ENCODE measurements around the gene ZC3H14.

The ZC3H14 gene

GRCh38 chr14:88613552-88614010 lies 50.7 kb downstream of the ZC3H14 start:
- peak; percentile 9 for DNase-seq

DNA sequence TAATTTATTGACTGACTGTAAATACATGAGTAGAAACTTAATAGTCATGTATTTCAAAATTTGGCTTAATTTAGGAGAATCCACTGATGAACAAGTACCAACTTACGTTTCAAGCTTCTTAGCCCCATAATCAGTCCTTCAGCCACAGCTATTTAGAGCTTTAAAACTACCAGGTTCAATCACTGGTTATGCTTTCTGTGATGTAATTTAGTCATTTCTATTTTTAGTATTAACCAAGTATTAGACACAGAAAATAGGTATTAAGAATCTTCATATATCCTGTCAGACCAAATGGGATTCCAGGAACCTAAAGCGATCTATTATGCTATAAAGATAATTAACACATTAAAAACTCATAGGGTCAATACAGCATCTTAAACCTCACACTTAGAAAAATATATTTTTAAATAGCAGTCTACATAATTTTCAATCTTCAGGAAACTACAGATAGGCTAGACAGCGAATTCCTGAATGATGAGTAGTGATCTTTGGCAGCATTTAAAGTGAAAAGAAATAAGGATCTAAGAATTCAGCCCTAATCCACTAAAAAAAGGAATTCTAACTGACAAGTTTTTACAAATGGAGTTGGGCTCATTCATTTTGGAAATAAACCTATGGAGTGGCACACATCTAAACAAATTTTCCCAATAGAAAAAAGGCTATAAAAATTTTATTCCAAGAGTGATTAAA lies 51.5 kb downstream of the ZC3H14 start:
- DNase-seq = no peak

GRCh38 chr14:88616697-88617096 lies 53.9 kb downstream of the ZC3H14 start:
- DNase-seq = no peak

DNA sequence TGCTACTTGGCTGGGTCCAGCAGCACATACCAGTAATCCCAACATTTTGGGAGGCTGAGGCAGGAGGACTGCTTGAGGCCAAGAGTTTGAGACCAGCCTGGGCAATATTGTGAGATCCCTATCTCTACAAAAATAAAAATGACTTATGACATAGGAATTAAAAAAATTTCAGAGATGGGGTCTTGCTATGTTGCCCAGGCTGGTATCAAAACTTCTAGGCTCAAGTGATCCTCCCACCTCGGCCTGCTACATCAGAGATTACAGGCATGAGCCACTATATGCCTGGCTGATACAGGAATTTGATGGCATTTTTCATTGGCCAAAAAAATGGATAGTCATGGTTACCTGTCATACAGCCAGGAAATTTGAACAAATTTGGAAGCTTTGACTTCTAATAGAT lies 54.6 kb downstream of the ZC3H14 start:
- DNase-seq = no peak

GRCh38 chr14:88618476-88618875 lies 55.6 kb downstream of the ZC3H14 start:
- DNase-seq = no peak

DNA sequence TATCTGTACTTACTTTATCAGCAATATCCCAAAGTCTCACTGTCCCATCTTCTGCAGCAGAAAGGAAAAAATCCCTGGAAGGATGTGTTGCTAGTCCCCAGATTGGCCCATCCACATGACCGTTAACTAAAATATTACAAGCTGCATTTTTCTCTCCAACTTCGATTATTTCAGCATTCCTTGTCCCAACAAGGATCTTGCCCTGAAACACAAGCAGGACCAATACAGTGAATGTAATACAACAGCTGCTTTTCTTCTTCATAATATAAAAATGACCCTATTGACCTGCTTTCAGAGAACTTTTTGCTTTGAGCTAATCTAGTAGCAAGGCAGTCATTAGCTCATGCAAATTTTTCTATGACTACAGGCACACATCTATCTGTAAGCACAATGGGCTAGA lies 58.3 kb downstream of the ZC3H14 start:
- no peak for DNase-seq

- DNase-seq = no peak
Observed at GRCh38 chr14:88625671-88626070, 62.8 kb downstream of the ZC3H14 start.

DNA sequence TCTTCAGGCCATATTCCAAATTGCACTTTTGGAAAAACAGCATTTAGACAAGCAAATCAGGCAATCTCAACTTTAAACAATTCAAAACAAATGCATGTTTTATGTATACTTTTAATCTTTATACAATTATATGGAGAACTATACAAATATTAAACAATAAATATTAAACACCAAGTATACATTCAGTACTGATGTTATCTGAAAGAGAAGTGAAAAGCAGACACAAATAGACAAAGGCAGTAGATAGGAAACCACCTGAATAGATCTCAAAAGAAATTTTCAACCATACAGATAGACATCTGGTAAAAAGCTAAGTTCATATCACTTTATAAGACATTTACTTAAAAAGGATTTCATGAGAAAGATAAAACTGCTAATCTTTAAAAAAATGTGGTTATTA lies 65.2 kb downstream of the ZC3H14 start:
- no peak for DNase-seq

- DNase-seq = no peak
Observed at GRCh38 chr14:88628462-88628861, 65.6 kb downstream of the ZC3H14 start.

- no peak for DNase-seq
Observed at GRCh38 chr14:88630565-88630964, 67.7 kb downstream of the ZC3H14 start.

GRCh38 chr14:88631091-88631490 lies 68.3 kb downstream of the ZC3H14 start:
- no peak for DNase-seq

GRCh38 chr14:88632512-88632911 lies 69.7 kb downstream of the ZC3H14 start:
- DNase-seq = no peak

DNA sequence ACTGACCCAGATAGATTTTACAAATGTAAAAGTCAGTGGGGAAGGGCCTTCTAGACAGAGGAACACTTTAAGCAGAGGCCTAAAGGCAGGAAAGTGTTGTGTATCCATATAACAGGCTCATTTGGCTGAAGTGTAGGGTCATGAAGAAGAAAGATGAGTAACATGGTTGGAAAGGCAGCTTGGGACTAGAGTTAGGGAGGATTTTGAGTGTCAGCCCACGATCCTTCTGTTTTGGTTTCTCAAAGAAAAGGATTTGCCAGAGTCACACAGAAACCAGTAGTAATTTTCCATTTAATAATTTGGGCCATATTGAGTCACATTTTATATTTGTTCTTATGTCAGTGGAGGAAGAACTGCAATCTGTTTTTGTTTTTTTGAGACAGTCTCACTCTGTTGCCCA lies 76.4 kb downstream of the ZC3H14 start:
- DNase-seq = no peak

GRCh38 chr14:88660056-88660455 lies 97.2 kb downstream of the ZC3H14 start:
- no peak for DNase-seq

DNA sequence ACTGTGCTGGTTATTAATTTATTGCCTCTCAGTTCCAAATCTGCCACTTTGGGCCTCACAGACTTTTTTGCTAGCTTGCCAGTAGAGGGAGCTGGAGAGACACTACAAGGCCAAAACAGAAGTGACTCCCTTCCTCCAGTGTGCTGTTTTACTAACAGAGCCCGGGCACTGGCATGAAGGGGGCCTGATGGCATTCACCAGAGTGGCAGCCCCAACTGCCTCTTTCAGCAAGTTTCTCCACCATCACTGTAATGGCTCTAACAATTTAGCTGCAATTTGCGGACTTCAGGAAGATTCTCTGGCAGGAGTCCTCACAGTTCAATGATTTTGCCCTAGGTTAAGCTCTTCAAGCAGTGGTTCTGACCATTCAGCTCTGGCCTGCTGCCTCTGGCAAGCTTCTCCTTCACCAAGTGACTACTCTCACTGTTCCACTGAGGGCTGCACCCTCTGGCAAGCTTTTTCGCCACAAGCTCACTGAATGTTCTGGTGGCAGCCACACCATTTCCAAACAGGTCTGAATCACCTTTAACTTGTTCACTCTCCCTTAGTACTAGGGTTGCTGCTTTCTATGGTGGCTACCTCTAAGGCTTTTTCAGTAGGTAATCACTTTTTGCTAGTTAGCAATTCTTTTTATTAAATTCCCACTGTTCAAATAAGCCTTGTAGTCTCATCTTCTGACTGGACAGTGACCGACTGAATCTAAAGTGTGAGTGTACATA lies 104.9 kb downstream of the ZC3H14 start:
- peak; percentile 78 for DNase-seq

GRCh38 chr14:88668448-88669116 lies 105.7 kb downstream of the ZC3H14 start:
- DNase-seq = no peak

DNA sequence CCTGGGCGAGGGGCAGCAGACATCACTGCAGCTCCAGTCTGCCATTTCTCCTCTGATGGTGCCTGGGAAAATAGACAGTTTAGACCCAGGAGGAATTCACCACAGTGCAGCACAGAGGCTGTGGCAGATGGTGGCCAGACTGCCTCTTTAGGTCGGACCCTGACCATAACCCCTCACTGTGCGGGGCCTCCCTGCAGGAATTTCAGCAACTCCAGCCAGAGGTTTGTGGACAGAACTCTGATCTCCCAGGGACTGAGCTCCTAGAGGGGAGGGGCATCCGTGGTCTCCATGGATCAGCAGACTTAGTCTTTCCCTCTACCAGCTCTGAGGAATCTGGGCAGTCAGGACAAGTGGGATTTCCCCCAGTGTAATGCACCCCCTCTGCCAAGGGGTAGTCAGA lies 106.5 kb downstream of the ZC3H14 start:
- DNase-seq = no peak
